ENCODE data around the gene ZNF775. TPM values are rescaled to one million over a fixed set of nuclear protein-coding genes. Genes with fewer than 3 reads are reported as not detected.
A peak's percentile ranks its signal among the peaks of the same experiment; 100 is the strongest.
"Not testable (repeated sequence)": the region's sequence is repeated elsewhere in the genome, so short reads cannot be mapped to it uniquely, and the experiment has no call there.

Gene ZNF775
- total RNA-seq, 1 experiment from 2014 or later: 8.6 TPM

GRCh38 chr7:150377196-150377595 is 1.9 kb upstream of the ZNF775 start:
- in situ Hi-C loops (cut with HindIII; ENCODE audit: low pct_unique_long_range_greater_than_20kb, low sequenced_read_pairs): no loop called here
- no peak for DNase-seq (ENCODE audit: low read depth)

GRCh38 chr7:150377635-150378034 is 1.5 kb upstream of the ZNF775 start:
- no peak for DNase-seq (ENCODE audit: low read depth)
- in situ Hi-C loops (cut with HindIII; ENCODE audit: low pct_unique_long_range_greater_than_20kb, low sequenced_read_pairs): no loop called here

GRCh38 chr7:150378115-150378852 is 846 bp upstream of the ZNF775 start:
- in situ Hi-C loops (cut with HindIII; ENCODE audit: low pct_unique_long_range_greater_than_20kb, low sequenced_read_pairs): no loop called here
- DNase-seq (ENCODE audit: low read depth): peak; percentile 94

GRCh38 chr7:150379441-150380379 is 580 bp downstream of the ZNF775 start:
- in situ Hi-C loops (cut with HindIII; ENCODE audit: low pct_unique_long_range_greater_than_20kb, low sequenced_read_pairs): no loop called here
- peak; percentile 47 for DNase-seq (ENCODE audit: low read depth)

GRCh38 chr7:150380463-150380862 is 1.3 kb downstream of the ZNF775 start:
- in situ Hi-C loops (cut with HindIII; ENCODE audit: low pct_unique_long_range_greater_than_20kb, low sequenced_read_pairs): no loop called here

GRCh38 chr7:150381096-150381495 is 2.0 kb downstream of the ZNF775 start:
- in situ Hi-C loops (cut with HindIII; ENCODE audit: low pct_unique_long_range_greater_than_20kb, low sequenced_read_pairs): no loop called here
- no peak for DNase-seq (ENCODE audit: low read depth)

More at GRCh38 chr7:150380463-150380862, 1.3 kb downstream of the ZNF775 start:
- no peak for DNase-seq (ENCODE audit: low read depth)

GRCh38 chr7:150381785-150382122 is 2.6 kb downstream of the ZNF775 start:
- DNase-seq (ENCODE audit: low read depth): no peak
- in situ Hi-C loops (cut with HindIII; ENCODE audit: low pct_unique_long_range_greater_than_20kb, low sequenced_read_pairs): no loop called here

GRCh38 chr7:150382123-150382843 is 3.2 kb downstream of the ZNF775 start:
- no peak for DNase-seq (ENCODE audit: low read depth)
- in situ Hi-C loops (cut with HindIII; ENCODE audit: low pct_unique_long_range_greater_than_20kb, low sequenced_read_pairs): no loop called here

- in situ Hi-C loops (cut with HindIII; ENCODE audit: low pct_unique_long_range_greater_than_20kb, low sequenced_read_pairs): no loop called here
- no peak for DNase-seq (ENCODE audit: low read depth)
Observed at GRCh38 chr7:150382844-150383225, 3.7 kb downstream of the ZNF775 start.

GRCh38 chr7:150383710-150384397 is 4.7 kb downstream of the ZNF775 start:
- in situ Hi-C loops (cut with HindIII; ENCODE audit: low pct_unique_long_range_greater_than_20kb, low sequenced_read_pairs): no loop called here
- no peak for DNase-seq (ENCODE audit: low read depth)

- DNase-seq (ENCODE audit: low read depth): no peak
- in situ Hi-C loops (cut with HindIII; ENCODE audit: low pct_unique_long_range_greater_than_20kb, low sequenced_read_pairs): no loop called here
Observed at GRCh38 chr7:150384406-150385301, 5.5 kb downstream of the ZNF775 start.

- no peak for DNase-seq (ENCODE audit: low read depth)
Observed at GRCh38 chr7:150385302-150385723, 6.2 kb downstream of the ZNF775 start.

GRCh38 chr7:150385884-150386283 is 6.8 kb downstream of the ZNF775 start:
- in situ Hi-C loops (cut with HindIII; ENCODE audit: low pct_unique_long_range_greater_than_20kb, low sequenced_read_pairs); DNase-seq (ENCODE audit: low read depth): not testable (repeated sequence)

More at GRCh38 chr7:150385302-150385723, 6.2 kb downstream of the ZNF775 start:
- in situ Hi-C loops (cut with HindIII; ENCODE audit: low pct_unique_long_range_greater_than_20kb, low sequenced_read_pairs): no loop called here

- no peak for DNase-seq (ENCODE audit: low read depth)
- in situ Hi-C loops (cut with HindIII; ENCODE audit: low pct_unique_long_range_greater_than_20kb, low sequenced_read_pairs): no loop called here
Observed at GRCh38 chr7:150388306-150388705, 9.2 kb downstream of the ZNF775 start.

GRCh38 chr7:150388709-150389531 is 9.8 kb downstream of the ZNF775 start:
- DNase-seq (ENCODE audit: low read depth): no peak
- in situ Hi-C loops (cut with HindIII; ENCODE audit: low pct_unique_long_range_greater_than_20kb, low sequenced_read_pairs): no loop called here

GRCh38 chr7:150389532-150389816 is 10.3 kb downstream of the ZNF775 start:
- no peak for DNase-seq (ENCODE audit: low read depth)
- in situ Hi-C loops (cut with HindIII; ENCODE audit: low pct_unique_long_range_greater_than_20kb, low sequenced_read_pairs): no loop called here

- in situ Hi-C loops (cut with HindIII; ENCODE audit: low pct_unique_long_range_greater_than_20kb, low sequenced_read_pairs): no loop called here
- DNase-seq (ENCODE audit: low read depth): no peak
Observed at GRCh38 chr7:150390205-150390604, 11.1 kb downstream of the ZNF775 start.

Measured in Caki2 (cell line).